ENCODE measurements around the gene MAX.
"Not testable (repeated sequence)": the region's sequence is repeated elsewhere in the genome, so short reads cannot be mapped to it uniquely, and the experiment has no call there.

Gene MAX

DNA sequence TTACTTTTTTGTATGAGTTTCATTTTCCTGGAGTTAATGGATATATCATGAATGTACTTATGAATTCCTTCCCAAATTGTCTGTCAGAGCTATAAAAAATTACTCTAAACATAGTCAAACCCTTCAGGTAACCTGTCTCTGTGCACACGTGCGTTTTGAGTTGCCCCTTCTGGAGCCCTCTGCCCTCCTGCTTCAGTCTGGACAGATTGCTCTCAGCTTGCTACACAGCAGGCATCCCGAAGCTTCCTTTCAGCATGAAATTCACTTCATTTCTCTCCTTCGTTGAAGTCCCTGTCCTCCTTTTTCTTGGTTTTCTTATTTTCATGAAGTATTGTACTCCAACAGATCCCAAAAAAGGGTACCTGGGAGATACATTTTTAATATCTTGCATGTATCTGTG is 68.3 kb downstream of the MAX start:
- no peaks in the 10 kb centered on the region for H3K79me2 ChIP-seq (ENCODE audit: control insufficient read depth, insufficient read depth, low read length, poor library complexity)
- WGBS (ENCODE audit: extremely low coverage, insufficient coverage, insufficient read length), result no CpG with 5 or more reads among the region's 4 CpGs

DNA sequence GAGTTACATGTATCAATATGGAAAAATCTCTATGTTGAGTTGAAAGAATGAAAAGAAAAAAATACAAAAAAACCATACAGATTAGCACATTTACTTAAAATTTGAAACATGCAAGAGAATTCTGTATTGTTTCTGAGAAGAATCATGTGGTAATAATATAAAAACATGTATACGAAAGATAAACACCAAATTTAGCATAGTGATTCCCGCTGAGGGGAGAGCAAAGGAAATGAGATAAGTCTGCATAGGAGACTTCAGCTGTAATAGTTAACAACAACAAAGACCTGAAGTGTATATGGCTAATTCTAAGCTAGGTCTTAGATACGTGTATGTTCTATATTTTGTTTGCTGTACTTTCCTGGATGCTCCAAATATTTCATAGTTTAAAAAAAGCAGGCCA is 69.1 kb downstream of the MAX start:
- no peak overlapping the region for H3K4ac ChIP-seq (ENCODE audit: low read depth, low read length)
- H3K23ac ChIP-seq (ENCODE audit: low read length), result no peak overlapping the region
- no peak overlapping the region for H3K9ac ChIP-seq (ENCODE audit: low read length)
- no peaks in the 10 kb centered on the region for H3K27me3 ChIP-seq (ENCODE audit: insufficient read depth, low read length)
- H3K18ac ChIP-seq (ENCODE audit: low read length), result no peak overlapping the region
- no peak overlapping the region for H3K4me3 ChIP-seq (ENCODE audit: low read depth, low read length)
- H3K14ac ChIP-seq (ENCODE audit: low read length), result no peak overlapping the region
- no peak overlapping the region for H2AK5ac ChIP-seq (ENCODE audit: low read length)
- H3K27ac ChIP-seq (ENCODE audit: low read depth, low read length), result no peak overlapping the region
- H3K79me2 ChIP-seq (ENCODE audit: control insufficient read depth, insufficient read depth, low read length, poor library complexity), result no peaks in the 10 kb centered on the region
- H3K9me3 ChIP-seq (ENCODE audit: insufficient read depth, low read depth, low read length), result no peaks in the 10 kb centered on the region
- no peak overlapping the region for H2BK120ac ChIP-seq (ENCODE audit: insufficient read depth, low read length, poor library complexity)
- H4K12ac ChIP-seq (ENCODE audit: low read depth, low read length), result no peak overlapping the region
- H2AFZ ChIP-seq (ENCODE audit: insufficient read depth, low read length, poor library complexity), result no peak overlapping the region
- peaks cover 0 to 5% of the 10 kb centered on the region in 2 experiments for H3K4me1 ChIP-seq (ENCODE audit: control insufficient read depth in 1 of 2, insufficient read depth in 2 of 2, low read length in 2 of 2)
- no peak for DNase-seq
- no peaks in the 10 kb centered on the region for H3K79me1 ChIP-seq (ENCODE audit: low read length)
- H2BK5ac ChIP-seq (ENCODE audit: low read depth, low read length, poor library complexity), result no peak overlapping the region
- H3K36me3 ChIP-seq (ENCODE audit: control insufficient read depth in 1 of 2, insufficient read depth in 2 of 2, low read length in 2 of 2), result peaks cover 4 to 7% of the 10 kb centered on the region in 2 experiments
- H2BK12ac ChIP-seq (ENCODE audit: low read length), result no peak overlapping the region
- no CpG with 5 or more reads among the region's 3 CpGs for WGBS (ENCODE audit: extremely low coverage, insufficient coverage, insufficient read length)
- H3K4me2 ChIP-seq (ENCODE audit: low read length), result no peak overlapping the region
- no peak overlapping the region for H4K91ac ChIP-seq (ENCODE audit: low read depth, low read length)
- H4K8ac ChIP-seq (ENCODE audit: low read depth, low read length), result no peak overlapping the region

More for the DNA sequence above, 68.3 kb downstream of the MAX start:
- Histone ChIP-seq H3K14ac (ENCODE audit: low read length) (no peak overlapping the region), H3K27ac (ENCODE audit: low read depth, low read length) (no peak overlapping the region), H3K18ac (ENCODE audit: low read length) (no peak overlapping the region), H2AFZ (ENCODE audit: insufficient read depth, low read length, poor library complexity) (no peak overlapping the region), H3K36me3 (ENCODE audit: control insufficient read depth in 1 of 2, insufficient read depth in 2 of 2, low read length in 2 of 2) (peaks cover 4 to 7% of the 10 kb centered on the region in 2 experiments), H3K9ac (ENCODE audit: low read length) (no peak overlapping the region), H2AK5ac (ENCODE audit: low read length) (no peak overlapping the region), H3K23ac (ENCODE audit: low read length) (no peak overlapping the region), H3K79me1 (ENCODE audit: low read length) (no peaks in the 10 kb centered on the region), H2BK5ac (ENCODE audit: low read depth, low read length, poor library complexity) (no peak overlapping the region), H3K4me2 (ENCODE audit: low read length) (no peak overlapping the region), H4K91ac (ENCODE audit: low read depth, low read length) (no peak overlapping the region), H4K12ac (ENCODE audit: low read depth, low read length) (no peak overlapping the region), H4K8ac (ENCODE audit: low read depth, low read length) (no peak overlapping the region), H2BK12ac (ENCODE audit: low read length) (no peak overlapping the region), H2BK120ac (ENCODE audit: insufficient read depth, low read length, poor library complexity) (no peak overlapping the region), H3K9me3 (ENCODE audit: insufficient read depth, low read depth, low read length) (no peaks in the 10 kb centered on the region), H3K4me1 (ENCODE audit: control insufficient read depth in 1 of 2, insufficient read depth in 2 of 2, low read length in 2 of 2) (peaks cover 0 to 5% of the 10 kb centered on the region in 2 experiments), H3K27me3 (ENCODE audit: insufficient read depth, low read length) (no peaks in the 10 kb centered on the region), H3K4me3 (ENCODE audit: low read depth, low read length) (no peak overlapping the region), H3K4ac (ENCODE audit: low read depth, low read length) (no peak overlapping the region)
- no peak for DNase-seq

DNA sequence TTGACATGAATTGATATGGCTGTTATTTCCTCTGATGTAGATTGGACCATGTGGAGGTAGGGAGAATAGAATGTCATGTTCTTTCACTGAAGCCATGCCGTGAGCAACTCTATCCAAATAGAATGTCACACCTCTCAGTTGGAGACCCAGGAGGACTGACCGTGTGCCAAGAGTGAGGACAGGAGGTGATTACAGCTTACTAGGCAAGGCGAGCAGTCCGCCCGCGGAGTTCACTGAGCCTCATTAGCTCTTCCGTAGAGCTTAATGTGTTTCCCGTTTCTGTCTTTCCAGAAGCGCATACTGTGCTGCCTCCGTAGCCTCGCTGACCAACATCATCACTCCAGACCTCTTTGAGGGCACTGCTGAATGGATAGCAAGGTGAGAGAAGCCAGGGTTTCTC is 70.0 kb downstream of the MAX start:
- no peak overlapping the region for H3K27ac ChIP-seq (ENCODE audit: low read depth, low read length)
- H4K8ac ChIP-seq (ENCODE audit: low read depth, low read length), result no peak overlapping the region
- H3K36me3 ChIP-seq (ENCODE audit: control insufficient read depth in 1 of 2, insufficient read depth in 2 of 2, low read length in 2 of 2), result peaks cover 8 to 12% of the 10 kb centered on the region in 2 experiments
- H2BK5ac ChIP-seq (ENCODE audit: low read depth, low read length, poor library complexity), result no peak overlapping the region
- no peak overlapping the region for H2AK5ac ChIP-seq (ENCODE audit: low read length)
- H3K9ac ChIP-seq (ENCODE audit: low read length), result no peak overlapping the region
- no peaks in the 10 kb centered on the region for H3K9me3 ChIP-seq (ENCODE audit: insufficient read depth, low read depth, low read length)
- no peaks in the 10 kb centered on the region for H3K79me2 ChIP-seq (ENCODE audit: control insufficient read depth, insufficient read depth, low read length, poor library complexity)
- no peaks in the 10 kb centered on the region for H3K27me3 ChIP-seq (ENCODE audit: insufficient read depth, low read length)
- H2BK120ac ChIP-seq (ENCODE audit: insufficient read depth, low read length, poor library complexity), result no peak overlapping the region
- H2BK12ac ChIP-seq (ENCODE audit: low read length), result no peak overlapping the region
- no peak overlapping the region for H4K91ac ChIP-seq (ENCODE audit: low read depth, low read length)
- H3K4me1 ChIP-seq (ENCODE audit: control insufficient read depth in 1 of 2, insufficient read depth in 2 of 2, low read length in 2 of 2), result peaks cover 0 to 5% of the 10 kb centered on the region in 2 experiments
- WGBS (ENCODE audit: extremely low coverage, insufficient coverage, insufficient read length), result no CpG with 5 or more reads among the region's 11 CpGs
- no peak overlapping the region for H3K23ac ChIP-seq (ENCODE audit: low read length)
- no peak overlapping the region for H3K18ac ChIP-seq (ENCODE audit: low read length)
- no peaks in the 10 kb centered on the region for H3K79me1 ChIP-seq (ENCODE audit: low read length)
- no peak overlapping the region for H4K12ac ChIP-seq (ENCODE audit: low read depth, low read length)
- H3K14ac ChIP-seq (ENCODE audit: low read length), result no peak overlapping the region
- H3K4me2 ChIP-seq (ENCODE audit: low read length), result no peak overlapping the region
- no peak overlapping the region for H2AFZ ChIP-seq (ENCODE audit: insufficient read depth, low read length, poor library complexity)
- H3K4me3 ChIP-seq (ENCODE audit: low read depth, low read length), result no peak overlapping the region
- no peak overlapping the region for H3K4ac ChIP-seq (ENCODE audit: low read depth, low read length)
- no peak for DNase-seq

DNA sequence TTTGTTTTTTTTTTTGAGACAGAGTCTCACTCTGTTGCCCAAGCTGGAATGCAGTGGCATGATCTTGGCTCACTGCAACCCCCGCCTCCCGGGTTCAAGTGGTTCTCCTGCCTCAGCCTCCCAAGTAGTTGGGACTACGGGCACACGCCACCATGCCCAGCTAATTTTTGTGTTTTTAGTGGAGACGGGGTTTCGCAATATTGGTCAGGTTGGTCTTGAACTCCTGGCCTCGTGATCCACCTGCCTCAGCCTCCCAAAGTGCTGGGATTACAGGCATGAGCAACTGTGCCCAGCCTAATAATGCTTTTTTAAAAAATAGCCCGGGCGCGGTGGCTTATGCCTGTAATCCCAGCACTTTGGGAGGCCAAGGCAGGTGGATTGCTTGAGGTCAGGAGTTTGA is 71.0 kb downstream of the MAX start:
- not testable (repeated sequence) for H3K4ac ChIP-seq (ENCODE audit: low read depth, low read length); H3K79me2 ChIP-seq (ENCODE audit: control insufficient read depth, insufficient read depth, low read length, poor library complexity); H2BK12ac ChIP-seq (ENCODE audit: low read length); H3K14ac ChIP-seq (ENCODE audit: low read length); H2AFZ ChIP-seq (ENCODE audit: insufficient read depth, low read length, poor library complexity); H4K8ac ChIP-seq (ENCODE audit: low read depth, low read length); H4K12ac ChIP-seq (ENCODE audit: low read depth, low read length); H3K4me3 ChIP-seq (ENCODE audit: low read depth, low read length); H3K9ac ChIP-seq (ENCODE audit: low read length); H3K27ac ChIP-seq (ENCODE audit: low read depth, low read length); H2BK5ac ChIP-seq (ENCODE audit: low read depth, low read length, poor library complexity); DNase-seq; H3K4me1 ChIP-seq (ENCODE audit: control insufficient read depth in 1 of 2, insufficient read depth in 2 of 2, low read length in 2 of 2); H2BK120ac ChIP-seq (ENCODE audit: insufficient read depth, low read length, poor library complexity); H3K9me3 ChIP-seq (ENCODE audit: insufficient read depth, low read depth, low read length); H3K18ac ChIP-seq (ENCODE audit: low read length); H2AK5ac ChIP-seq (ENCODE audit: low read length); H3K79me1 ChIP-seq (ENCODE audit: low read length); H3K23ac ChIP-seq (ENCODE audit: low read length); H4K91ac ChIP-seq (ENCODE audit: low read depth, low read length); H3K27me3 ChIP-seq (ENCODE audit: insufficient read depth, low read length); H3K4me2 ChIP-seq (ENCODE audit: low read length)
- no CpG with 5 or more reads among the region's 10 CpGs for WGBS (ENCODE audit: extremely low coverage, insufficient coverage, insufficient read length)
- peaks cover 10 to 14% of the 10 kb centered on the region in 2 experiments for H3K36me3 ChIP-seq (ENCODE audit: control insufficient read depth in 1 of 2, insufficient read depth in 2 of 2, low read length in 2 of 2)

Data from trophoblast cell (in vitro differentiated cells and primary cell).